ENCODE results near the gene PARP11.
A peak's percentile ranks its signal among the peaks of the same experiment; 100 is the strongest.
"Not testable (repeated sequence)": the region's sequence is repeated elsewhere in the genome, so short reads cannot be mapped to it uniquely, and the experiment has no call there.

The PARP11 gene

DNA sequence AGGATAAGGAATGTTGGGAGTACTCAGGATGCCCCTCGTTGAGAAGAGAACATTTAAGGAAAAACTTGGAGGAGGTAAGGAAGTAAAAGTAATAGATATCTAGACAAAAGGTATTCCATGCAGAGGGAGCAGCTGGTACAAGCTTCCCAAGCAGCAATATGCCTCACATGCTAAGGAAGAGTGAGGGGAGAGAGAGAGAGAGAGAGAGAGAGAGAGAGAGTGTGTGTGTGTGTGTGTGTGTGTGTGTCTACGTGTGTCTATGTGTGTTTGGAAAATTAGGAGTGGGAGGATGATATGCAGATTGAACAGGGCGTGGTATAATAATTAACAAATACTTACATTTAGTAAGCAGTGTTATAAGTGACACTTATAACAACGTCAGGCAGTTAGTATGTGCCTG lies 9.2 kb upstream of the PARP11 start:
- H3K27me3 ChIP-seq (ENCODE audit: control insufficient read depth in 1 of 2, insufficient read depth in 2 of 2, low read length in 2 of 2) = no peaks in the 10 kb centered on the region
- H3K4me1 ChIP-seq (ENCODE audit: insufficient read depth, low read length) = no peaks in the 10 kb centered on the region
- H3K9me3 ChIP-seq (ENCODE audit: low read length) = no peaks in the 10 kb centered on the region
- H3K4me3 ChIP-seq (ENCODE audit: low read depth in 1 of 2, low read length in 2 of 2) = no peak overlapping the region
- H3K9ac ChIP-seq (ENCODE audit: low read length) = no peak overlapping the region
- no peaks in the 10 kb centered on the region for H3K36me3 ChIP-seq (ENCODE audit: insufficient read depth, low read length)
- no peak overlapping the region for H3K27ac ChIP-seq (ENCODE audit: low read depth, low read length)

GRCh38 chr12:3881281-3881950 lies 8.2 kb upstream of the PARP11 start:
- H3K4me1 ChIP-seq (ENCODE audit: insufficient read depth, low read length) = no peaks in the 10 kb centered on the region
- no peaks in the 10 kb centered on the region for H3K9me3 ChIP-seq (ENCODE audit: low read length)
- H3K27ac ChIP-seq (ENCODE audit: low read depth, low read length) = no peak overlapping the region
- no peaks in the 10 kb centered on the region for H3K27me3 ChIP-seq (ENCODE audit: control insufficient read depth in 1 of 2, insufficient read depth in 2 of 2, low read length in 2 of 2)
- no peak overlapping the region for H3K9ac ChIP-seq (ENCODE audit: low read length)
- H3K36me3 ChIP-seq (ENCODE audit: insufficient read depth, low read length) = no peaks in the 10 kb centered on the region
- no peak overlapping the region for H3K4me3 ChIP-seq (ENCODE audit: low read depth in 1 of 2, low read length in 2 of 2)

DNA sequence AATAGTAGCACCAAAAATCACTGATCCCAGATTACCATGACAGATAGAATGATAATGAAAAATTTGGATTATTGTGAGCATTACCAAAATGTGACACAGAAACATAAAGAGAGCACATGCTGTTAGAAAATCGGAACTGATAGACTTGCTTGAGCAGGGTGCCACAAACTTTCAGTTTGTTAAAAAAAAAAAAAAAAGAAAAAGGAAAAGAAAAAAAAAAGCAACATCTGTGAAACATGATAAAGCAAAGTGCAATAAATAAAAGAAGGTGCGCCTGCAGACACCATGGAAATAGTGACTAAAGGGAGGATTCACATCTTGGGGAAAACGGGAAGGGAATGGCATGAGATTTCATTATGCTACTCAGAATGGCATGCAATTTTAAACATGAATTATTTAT lies 6.6 kb upstream of the PARP11 start:
- no peaks in the 10 kb centered on the region for H3K36me3 ChIP-seq (ENCODE audit: insufficient read depth, low read length)
- H3K9me3 ChIP-seq (ENCODE audit: low read length) = no peaks in the 10 kb centered on the region
- H3K27me3 ChIP-seq (ENCODE audit: control insufficient read depth in 1 of 2, insufficient read depth in 2 of 2, low read length in 2 of 2) = no peaks in the 10 kb centered on the region
- no peak overlapping the region for H3K9ac ChIP-seq (ENCODE audit: low read length)
- no peaks in the 10 kb centered on the region for H3K4me1 ChIP-seq (ENCODE audit: insufficient read depth, low read length)
- no peak overlapping the region for H3K4me3 ChIP-seq (ENCODE audit: low read depth in 1 of 2, low read length in 2 of 2)
- H3K27ac ChIP-seq (ENCODE audit: low read depth, low read length) = no peak overlapping the region

- no peak overlapping the region for H3K27ac ChIP-seq (ENCODE audit: low read depth, low read length)
- H3K36me3 ChIP-seq (ENCODE audit: insufficient read depth, low read length) = no peaks in the 10 kb centered on the region
- no peaks in the 10 kb centered on the region for H3K27me3 ChIP-seq (ENCODE audit: control insufficient read depth in 1 of 2, insufficient read depth in 2 of 2, low read length in 2 of 2)
- no peaks in the 10 kb centered on the region for H3K9me3 ChIP-seq (ENCODE audit: low read length)
- no peak overlapping the region for H3K9ac ChIP-seq (ENCODE audit: low read length)
- peaks cover 22% of the 10 kb centered on the region for H3K4me1 ChIP-seq (ENCODE audit: insufficient read depth, low read length)
- peak overlapping the region in 1 of 2 donors; percentile 92 for H3K4me3 ChIP-seq (ENCODE audit: low read depth in 1 of 2, low read length in 2 of 2)
These were observed 1.8 kb downstream of the PARP11 start for GRCh38 chr12:3871356-3871755.

DNA sequence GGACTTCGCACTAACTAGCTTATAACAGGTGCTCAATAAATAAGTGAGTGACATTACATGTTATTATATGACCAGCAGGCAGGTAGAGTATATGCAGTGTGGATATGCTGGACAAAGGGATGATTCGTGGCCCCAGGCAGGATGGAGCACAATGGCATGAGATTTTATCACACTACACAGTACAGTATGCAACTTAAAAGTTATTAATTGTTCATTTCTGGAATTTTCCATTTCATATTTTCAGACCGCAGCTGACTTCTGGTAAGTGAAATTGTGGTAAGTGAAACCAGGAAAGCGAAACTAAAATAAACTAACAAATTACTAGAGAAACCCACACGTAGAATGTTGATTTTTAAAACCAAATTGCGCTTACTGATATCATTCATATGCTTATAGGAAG lies 3.3 kb downstream of the PARP11 start:
- Histone ChIP-seq H3K36me3 (ENCODE audit: insufficient read depth, low read length) (no peaks in the 10 kb centered on the region), H3K27ac (ENCODE audit: low read depth, low read length) (no peak overlapping the region), H3K4me1 (ENCODE audit: insufficient read depth, low read length) (peaks cover 22% of the 10 kb centered on the region), H3K27me3 (ENCODE audit: control insufficient read depth in 1 of 2, insufficient read depth in 2 of 2, low read length in 2 of 2) (no peaks in the 10 kb centered on the region), H3K4me3 (ENCODE audit: low read depth in 1 of 2, low read length in 2 of 2) (no peak overlapping the region), H3K9ac (ENCODE audit: low read length) (no peak overlapping the region), H3K9me3 (ENCODE audit: low read length) (peaks cover 4% of the 10 kb centered on the region)

- Histone ChIP-seq H3K4me1 (ENCODE audit: insufficient read depth, low read length) (peaks cover 22% of the 10 kb centered on the region), H3K4me3 (ENCODE audit: low read depth in 1 of 2, low read length in 2 of 2) (no peak overlapping the region), H3K9ac (ENCODE audit: low read length) (no peak overlapping the region), H3K36me3 (ENCODE audit: insufficient read depth, low read length) (no peaks in the 10 kb centered on the region), H3K27ac (ENCODE audit: low read depth, low read length) (no peak overlapping the region), H3K27me3 (ENCODE audit: control insufficient read depth in 1 of 2, insufficient read depth in 2 of 2, low read length in 2 of 2) (no peaks in the 10 kb centered on the region), H3K9me3 (ENCODE audit: low read length) (peaks cover 4% of the 10 kb centered on the region)
These were observed 3.8 kb downstream of the PARP11 start for GRCh38 chr12:3869433-3869832.

DNA sequence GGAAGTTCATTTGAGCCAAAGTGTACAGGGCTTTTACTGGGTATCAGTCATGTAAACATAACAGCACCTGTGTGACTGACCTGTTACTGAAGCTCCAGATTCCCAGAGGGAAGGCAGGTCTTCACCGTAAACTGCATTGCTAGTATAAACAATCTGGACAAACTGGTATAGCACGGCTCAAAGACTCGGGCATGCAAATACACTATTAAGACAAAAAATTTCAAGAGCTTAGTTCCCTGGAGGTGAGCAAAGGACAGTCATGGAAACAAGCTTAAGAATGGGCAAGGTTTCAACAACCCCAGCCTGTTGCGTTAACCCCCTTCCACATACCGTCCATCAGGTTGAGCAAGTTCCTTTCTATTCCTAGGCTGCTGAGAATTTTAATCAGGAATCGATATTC lies 9.4 kb downstream of the PARP11 start:
- Histone ChIP-seq H3K36me3 (ENCODE audit: insufficient read depth, low read length) (no peaks in the 10 kb centered on the region), H3K9me3 (ENCODE audit: low read length) (peaks cover 4% of the 10 kb centered on the region), H3K27me3 (ENCODE audit: control insufficient read depth in 1 of 2, insufficient read depth in 2 of 2, low read length in 2 of 2) (no peaks in the 10 kb centered on the region), H3K9ac (ENCODE audit: low read length) (no peak overlapping the region), H3K4me3 (ENCODE audit: low read depth in 1 of 2, low read length in 2 of 2) (no peak overlapping the region), H3K4me1 (ENCODE audit: insufficient read depth, low read length) (no peaks in the 10 kb centered on the region), H3K27ac (ENCODE audit: low read depth, low read length) (no peak overlapping the region)

- no peaks in the 10 kb centered on the region for H3K36me3 ChIP-seq (ENCODE audit: insufficient read depth, low read length)
- no peaks in the 10 kb centered on the region for H3K27me3 ChIP-seq (ENCODE audit: control insufficient read depth in 1 of 2, insufficient read depth in 2 of 2, low read length in 2 of 2)
These were observed 30.7 kb downstream of the PARP11 start for GRCh38 chr12:3842517-3842916.

DNA sequence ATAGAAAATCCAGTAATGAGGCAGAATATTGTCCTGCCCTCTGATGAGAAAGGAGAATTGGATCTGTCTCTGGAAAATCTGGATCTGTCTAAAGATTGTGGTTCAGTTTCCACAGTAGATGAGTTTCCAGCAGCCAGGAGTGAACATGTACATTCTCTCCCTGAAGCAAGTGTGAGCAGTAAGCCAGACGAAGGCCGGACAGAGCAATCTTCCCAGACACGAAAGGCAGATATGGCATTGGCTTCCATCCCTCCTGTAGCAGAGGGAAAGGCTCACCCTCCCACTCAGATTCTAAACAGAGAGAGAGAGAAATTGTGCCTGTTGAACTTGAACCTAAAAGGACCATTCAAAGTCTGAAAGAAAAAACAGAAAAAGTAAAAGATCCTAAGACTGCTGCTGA lies 31.4 kb downstream of the PARP11 start:
- no peaks in the 10 kb centered on the region for H3K4me1 ChIP-seq (ENCODE audit: insufficient read depth, low read length)
- no peaks in the 10 kb centered on the region for H3K27me3 ChIP-seq (ENCODE audit: control insufficient read depth in 1 of 2, insufficient read depth in 2 of 2, low read length in 2 of 2)
- H3K36me3 ChIP-seq (ENCODE audit: insufficient read depth, low read length) = no peaks in the 10 kb centered on the region

More at GRCh38 chr12:3842517-3842916, 30.7 kb downstream of the PARP11 start:
- Histone ChIP-seq H3K9me3 (ENCODE audit: low read length) (no peaks in the 10 kb centered on the region), H3K4me3 (ENCODE audit: low read depth in 1 of 2, low read length in 2 of 2) (no peak overlapping the region), H3K27ac (ENCODE audit: low read depth, low read length) (no peak overlapping the region), H3K9ac (ENCODE audit: low read length) (no peak overlapping the region), H3K4me1 (ENCODE audit: insufficient read depth, low read length) (no peaks in the 10 kb centered on the region)

GRCh38 chr12:3840833-3841232 lies 32.4 kb downstream of the PARP11 start:
- H3K4me3 ChIP-seq (ENCODE audit: low read depth in 1 of 2, low read length in 2 of 2); H3K27me3 ChIP-seq (ENCODE audit: control insufficient read depth in 1 of 2, insufficient read depth in 2 of 2, low read length in 2 of 2); H3K27ac ChIP-seq (ENCODE audit: low read depth, low read length); H3K9me3 ChIP-seq (ENCODE audit: low read length); H3K36me3 ChIP-seq (ENCODE audit: insufficient read depth, low read length); H3K9ac ChIP-seq (ENCODE audit: low read length); H3K4me1 ChIP-seq (ENCODE audit: insufficient read depth, low read length): not testable (repeated sequence)

More for the DNA sequence above, 31.4 kb downstream of the PARP11 start:
- Histone ChIP-seq H3K9me3 (ENCODE audit: low read length) (no peaks in the 10 kb centered on the region), H3K4me3 (ENCODE audit: low read depth in 1 of 2, low read length in 2 of 2) (no peak overlapping the region), H3K9ac (ENCODE audit: low read length) (no peak overlapping the region), H3K27ac (ENCODE audit: low read depth, low read length) (no peak overlapping the region)

GRCh38 chr12:3839745-3840144 lies 33.5 kb downstream of the PARP11 start:
- H3K4me3 ChIP-seq (ENCODE audit: low read depth in 1 of 2, low read length in 2 of 2); H3K36me3 ChIP-seq (ENCODE audit: insufficient read depth, low read length); H3K4me1 ChIP-seq (ENCODE audit: insufficient read depth, low read length); H3K9me3 ChIP-seq (ENCODE audit: low read length); H3K27me3 ChIP-seq (ENCODE audit: control insufficient read depth in 1 of 2, insufficient read depth in 2 of 2, low read length in 2 of 2); H3K27ac ChIP-seq (ENCODE audit: low read depth, low read length); H3K9ac ChIP-seq (ENCODE audit: low read length): not testable (repeated sequence)

DNA sequence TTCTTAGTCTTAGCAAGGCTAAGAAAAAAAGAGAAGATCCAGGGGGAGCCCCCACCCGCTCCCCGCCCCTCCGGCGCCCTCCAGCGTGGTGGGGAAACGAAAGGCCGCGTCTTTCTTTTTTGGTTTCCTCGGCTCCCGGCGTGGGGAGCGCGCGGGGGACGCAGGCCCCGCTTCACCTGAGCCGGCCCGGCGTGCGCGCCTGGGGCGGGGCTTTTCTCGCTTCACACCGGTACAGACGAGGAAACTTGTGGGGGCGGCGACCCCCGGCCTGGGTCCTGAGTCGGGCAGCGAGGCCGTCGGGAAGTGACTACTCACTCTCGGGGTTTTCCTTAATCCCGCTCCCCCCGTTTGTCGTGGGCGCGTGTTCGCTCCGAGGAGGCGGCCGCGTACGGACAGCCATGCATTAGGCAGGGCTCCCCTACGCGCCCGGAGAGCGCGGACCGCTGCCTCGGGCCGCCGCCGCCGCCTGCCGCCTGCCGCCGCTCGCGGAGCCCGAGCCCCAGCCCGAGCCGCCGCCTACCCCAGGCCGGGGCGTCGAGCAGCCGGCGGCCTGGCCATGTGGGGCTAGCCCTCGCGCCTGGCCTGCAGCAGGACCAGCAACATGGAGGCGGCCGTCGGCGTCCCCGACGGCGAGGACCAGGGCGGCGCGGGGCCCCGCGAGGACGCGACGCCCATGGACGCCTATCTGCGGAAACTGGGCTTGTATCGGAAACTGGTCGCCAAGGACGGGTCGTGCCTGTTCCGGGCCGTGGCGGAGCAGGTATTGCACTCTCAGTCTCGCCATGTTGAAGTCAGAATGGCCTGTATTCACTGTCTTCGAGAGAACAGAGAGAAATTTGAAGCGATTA lies 34.3 kb downstream of the PARP11 start:
- H3K36me3 ChIP-seq (ENCODE audit: insufficient read depth, low read length); H3K27ac ChIP-seq (ENCODE audit: low read depth, low read length); H3K9me3 ChIP-seq (ENCODE audit: low read length); H3K4me1 ChIP-seq (ENCODE audit: insufficient read depth, low read length); H3K27me3 ChIP-seq (ENCODE audit: control insufficient read depth in 1 of 2, insufficient read depth in 2 of 2, low read length in 2 of 2); H3K4me3 ChIP-seq (ENCODE audit: low read depth in 1 of 2, low read length in 2 of 2); H3K9ac ChIP-seq (ENCODE audit: low read length): not testable (repeated sequence)
